Measurements from ENCODE around the gene CTNNB1.
A peak's percentile ranks its signal among the peaks of the same experiment; 100 is the strongest.

The CTNNB1 gene

GRCh38 chr3:41198950-41199865, at the start of gene CTNNB1:
Gene CTNNB1 (plus strand): TSS chr3:41199505. CDS start chr3:41224069, 24,564 bp downstream.
- peak; percentile 83 to 94 (median 89) for DNase-seq

- DNase-seq, result no peak
These were observed 43.5 kb upstream of the CTNNB1 start for GRCh38 chr3:41155834-41156233.

GRCh38 chr3:41158947-41159346, 40.4 kb upstream of the CTNNB1 start:
- no peak for DNase-seq

GRCh38 chr3:41159588-41160189, 39.6 kb upstream of the CTNNB1 start:
- DNase-seq, result peak in 1 of 3 experiments; percentile 66

DNA sequence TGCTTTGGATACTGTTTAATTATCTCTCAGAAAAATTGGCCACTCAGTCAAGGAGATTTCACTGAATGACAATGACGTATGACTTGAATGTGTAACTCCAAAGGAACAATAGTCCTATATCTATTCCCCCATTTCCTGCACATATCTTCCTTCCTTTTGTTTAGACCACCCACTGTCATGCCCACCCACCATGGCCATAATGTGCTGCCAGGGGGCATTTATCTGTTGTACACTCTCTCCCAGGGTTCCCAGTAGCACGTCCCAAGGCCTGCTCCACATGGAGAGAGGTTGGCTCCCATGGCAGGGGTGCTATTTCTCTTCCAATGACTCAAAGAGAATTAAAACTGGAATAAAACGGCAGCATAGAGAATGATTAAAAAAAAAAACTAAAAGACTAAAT, 36.8 kb upstream of the CTNNB1 start:
- DNase-seq, result no peak

DNA sequence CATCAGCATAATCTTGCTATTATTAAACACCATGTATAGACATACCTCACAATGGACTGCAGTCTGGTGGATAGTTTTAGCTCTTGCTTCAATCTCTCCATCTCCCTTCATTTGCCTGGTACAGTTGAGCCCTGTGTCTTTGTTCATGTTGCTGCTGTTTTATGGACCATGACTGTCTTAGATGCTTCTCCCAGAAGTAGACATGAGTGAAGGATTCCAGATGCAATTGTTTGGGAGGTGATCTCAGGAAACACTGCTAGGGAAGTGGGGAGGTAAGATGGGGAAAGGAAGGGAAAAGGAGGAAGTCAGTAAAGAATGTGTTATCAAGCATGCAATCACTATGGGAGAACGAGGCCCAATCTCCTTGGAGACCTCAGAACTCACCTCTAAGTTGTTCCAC, 36.3 kb upstream of the CTNNB1 start:
- no peak for DNase-seq

DNA sequence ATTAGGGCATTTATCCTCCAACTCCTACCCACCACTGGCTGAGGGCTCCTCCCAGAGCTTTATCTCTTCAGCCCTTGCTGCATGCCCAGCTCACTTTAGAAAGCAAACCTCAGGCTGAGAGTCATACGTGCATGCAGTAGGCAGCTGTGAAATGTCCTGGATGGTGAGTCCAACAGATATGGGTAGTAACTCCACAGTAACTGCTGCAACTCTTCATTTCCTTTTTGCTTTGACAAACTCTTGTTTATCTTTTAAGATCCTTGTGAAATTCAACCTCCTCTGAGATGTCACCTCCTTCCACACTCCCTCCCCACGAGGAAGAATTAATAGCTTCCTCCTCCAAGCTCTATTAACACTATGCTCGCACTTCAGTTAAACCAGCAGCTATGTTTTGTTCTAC, 35.9 kb upstream of the CTNNB1 start:
- DNase-seq, result no peak

DNA sequence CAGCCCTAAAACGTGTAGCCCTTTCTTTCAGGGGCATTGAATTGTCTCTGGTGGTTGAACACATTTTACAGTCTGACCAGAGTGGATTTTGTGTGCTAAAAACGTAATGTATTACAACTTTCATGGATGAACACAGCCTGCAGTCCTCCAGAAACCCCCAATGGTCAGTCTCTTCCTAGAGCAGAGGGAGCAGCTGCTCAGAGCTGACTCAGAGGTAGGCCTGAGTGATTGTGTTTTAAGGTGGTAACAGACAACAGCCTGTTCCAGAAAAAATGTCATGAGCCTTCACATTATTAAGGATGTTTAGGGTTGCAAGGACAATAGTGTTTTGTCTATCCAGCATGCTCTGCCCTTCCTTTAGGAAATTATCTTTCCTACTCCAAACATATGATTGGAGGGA, 34.5 kb upstream of the CTNNB1 start:
- no peak for DNase-seq

GRCh38 chr3:41167722-41168497, 31.4 kb upstream of the CTNNB1 start:
- DNase-seq, result no peak

GRCh38 chr3:41169023-41169422, 30.3 kb upstream of the CTNNB1 start:
- DNase-seq, result no peak

DNA sequence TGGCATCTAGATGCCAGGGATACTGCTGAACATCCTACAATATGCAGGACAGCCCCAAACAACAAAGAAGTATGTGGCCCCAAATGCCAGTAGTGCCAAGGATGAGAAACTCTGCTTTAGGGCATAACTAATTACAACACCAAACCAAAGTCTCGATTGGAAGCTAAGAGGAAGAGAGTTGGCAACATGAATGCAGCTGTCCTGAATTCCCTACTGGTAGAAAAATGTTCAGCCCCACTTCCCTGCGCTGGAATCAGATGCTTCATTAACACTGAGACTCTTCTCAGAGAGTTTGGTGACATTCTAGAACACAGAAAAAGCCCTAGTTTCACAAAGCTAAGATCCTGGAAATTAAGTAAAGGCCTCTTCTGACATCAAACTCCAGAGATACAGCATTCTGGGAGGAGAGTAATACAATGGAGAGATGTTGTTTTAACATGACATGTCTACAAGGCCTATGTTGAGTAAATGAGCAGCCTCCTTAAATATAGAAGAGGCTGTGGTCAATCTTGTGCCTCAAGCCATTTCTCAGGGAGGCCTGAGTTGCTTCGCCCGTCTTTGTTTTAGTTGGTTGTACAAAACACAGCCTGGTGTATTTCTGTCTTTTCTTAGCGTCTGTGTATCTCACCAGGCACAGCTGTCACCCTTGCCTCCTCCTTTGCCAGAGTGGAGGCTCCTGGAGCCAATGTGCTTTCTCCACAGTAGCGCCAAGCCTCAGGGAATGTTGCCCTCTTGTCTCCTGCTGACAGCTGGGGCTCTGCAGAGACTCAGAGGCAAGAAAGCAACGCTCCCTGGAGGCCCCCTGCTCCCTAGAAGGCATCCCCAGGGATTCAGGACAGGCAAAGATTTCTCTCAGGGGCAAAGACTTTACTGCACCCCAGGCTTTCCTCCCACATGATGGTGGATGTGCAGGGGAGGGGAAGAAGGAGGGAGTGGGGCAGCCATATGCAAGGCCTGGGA, 25.1 kb upstream of the CTNNB1 start:
- DNase-seq, result no peak

- DNase-seq, result no peak
These were observed 23.9 kb upstream of the CTNNB1 start for GRCh38 chr3:41175365-41175764.

GRCh38 chr3:41176596-41176995, 22.7 kb upstream of the CTNNB1 start:
- DNase-seq, result no peak

DNA sequence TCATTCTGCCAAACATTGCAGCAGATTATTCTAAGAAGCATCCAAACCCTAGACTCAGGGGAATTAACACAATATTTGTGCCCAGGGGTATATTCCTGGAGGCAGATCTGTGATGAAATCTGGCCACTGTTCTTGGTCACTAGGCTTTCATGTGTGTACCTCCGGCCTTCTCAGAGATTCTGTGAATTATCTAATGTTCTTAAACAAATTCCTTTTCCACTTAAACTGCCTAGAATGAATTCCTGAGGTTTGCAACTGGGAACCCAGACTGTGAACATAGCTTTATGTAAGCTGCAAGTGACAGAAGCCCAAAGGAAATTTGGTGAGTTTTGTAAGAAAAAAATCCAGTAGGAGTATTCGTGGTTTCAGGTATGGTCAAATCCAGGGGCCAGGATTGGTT, 20.7 kb upstream of the CTNNB1 start:
- DNase-seq, result no peak

- DNase-seq, result no peak
These were observed 18.9 kb upstream of the CTNNB1 start for GRCh38 chr3:41180396-41180795.

GRCh38 chr3:41182504-41183059, 16.7 kb upstream of the CTNNB1 start:
- DNase-seq, result no peak

DNA sequence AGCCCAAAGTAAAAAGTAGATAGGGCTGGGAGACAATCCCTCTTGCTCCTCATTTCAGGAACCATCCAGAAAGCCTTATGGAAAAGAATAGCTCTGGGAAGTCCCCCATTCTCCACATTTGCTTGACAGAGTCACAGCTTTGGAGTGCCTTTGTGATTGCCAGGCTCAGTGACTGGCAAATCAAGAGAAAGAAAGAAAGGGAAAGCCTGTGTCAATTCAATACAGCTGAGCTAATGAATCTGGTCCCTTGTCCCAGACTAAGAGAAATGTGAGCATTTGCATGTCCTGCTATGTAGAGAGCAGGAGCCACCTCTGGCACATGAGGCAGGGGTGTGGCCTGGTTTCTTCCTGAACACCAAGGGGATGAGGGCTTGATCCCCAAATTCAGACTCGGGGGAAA, 14.9 kb upstream of the CTNNB1 start:
- DNase-seq, result no peak

GRCh38 chr3:41186297-41186696, 13.0 kb upstream of the CTNNB1 start:
- no peak for DNase-seq

DNA sequence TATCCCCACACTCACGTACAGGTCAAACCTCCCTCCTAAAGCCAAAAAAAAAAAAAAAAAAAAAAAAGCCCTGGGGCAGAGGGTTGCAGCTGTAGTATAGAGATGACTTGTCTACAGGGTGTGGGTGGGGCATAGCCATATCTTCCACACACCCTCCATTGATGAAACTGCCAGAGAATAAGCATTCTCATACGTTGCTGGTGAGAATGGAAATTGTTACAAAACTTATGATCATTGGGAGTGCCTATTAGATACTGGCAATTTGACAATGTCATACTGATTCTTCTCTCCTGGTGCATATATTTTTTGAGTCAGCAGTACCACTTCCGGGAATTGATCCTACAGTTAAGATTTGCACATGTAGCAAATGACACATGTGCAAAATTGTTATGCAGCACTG, 11.0 kb upstream of the CTNNB1 start:
- no peak for DNase-seq

DNA sequence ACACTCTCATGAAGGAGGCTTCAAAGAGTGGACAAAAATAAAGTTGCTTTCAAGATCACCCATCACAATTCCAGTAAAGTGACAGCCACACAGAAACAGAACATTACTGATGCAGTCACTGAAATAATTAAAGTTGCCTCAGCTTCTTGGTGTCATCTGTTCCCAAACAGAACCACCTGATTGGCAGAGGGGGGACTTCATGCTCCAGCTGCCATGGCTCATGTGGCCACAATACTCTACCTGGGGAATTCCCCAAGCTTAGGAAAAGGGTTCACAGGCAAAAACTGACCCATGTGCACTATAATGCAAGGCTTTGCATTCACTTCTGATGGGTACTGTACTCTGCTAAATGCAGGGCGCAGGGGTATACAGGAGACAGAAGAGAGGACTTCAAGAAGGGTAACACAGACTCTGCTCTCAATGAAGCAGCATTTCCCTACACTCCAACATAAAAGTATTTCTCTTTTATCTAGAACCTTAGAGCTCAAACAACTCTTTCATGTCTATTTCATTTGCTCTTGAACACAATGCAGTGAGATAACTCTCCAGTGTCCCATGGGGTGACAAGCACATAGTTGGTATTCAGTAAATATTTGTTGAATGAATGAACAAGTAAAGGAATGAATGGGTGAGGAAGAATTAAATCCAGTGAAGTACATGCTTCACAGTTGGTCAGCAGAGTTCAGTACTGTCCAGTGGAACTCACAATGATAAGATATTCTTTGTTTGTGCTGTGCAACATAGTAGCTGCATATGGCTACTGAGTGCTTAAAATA, 8.6 kb upstream of the CTNNB1 start:
- DNase-seq, result no peak

- no peak for DNase-seq
These were observed 6.4 kb upstream of the CTNNB1 start for GRCh38 chr3:41192885-41193284.
